ENCODE measurements around the gene LTC4S. TPM values are rescaled to one million over a fixed set of nuclear protein-coding genes. Genes with fewer than 3 reads are reported as not detected.

The LTC4S gene
- total and polyA plus RNA-seq, 12 donors: 5.4 to 20.0 (median 8.8) TPM

- H3K36me3 ChIP-seq: peaks cover 4 to 89% (median 73%) of the 10 kb centered on the region in 9 donors
- TF ChIP-seq CTCF (IDR thresholded peaks at IDR 0.05): no peak
- intact Hi-C loops (cut with DNase I): loop anchor here in 1 of 10 donors (10.0 kb wide), 1 partner anchor 79 kb away; the partner anchor contains the start of gene TBC1D9B
- ATAC-seq (no peak), DNase-seq (peak in 1 of 2 donors; percentile 2)
- WGBS, 2 donors: 73 to 76% methylated on average over 13 of the region's 13 CpGs
- H3K27me3 ChIP-seq: no peaks in the 10 kb centered on the region
- H3K4me1 ChIP-seq: peaks cover 11 to 81% (median 48%) of the 10 kb centered on the region in 9 donors
- H3K9me3 ChIP-seq: no peaks in the 10 kb centered on the region
- H3K4me3 ChIP-seq: no peak overlapping the region
- peak overlapping the region in 1 of 10 donors; percentile 25 for H3K27ac ChIP-seq
Measured at GRCh38 chr5:179825655-179826182, 31.9 kb downstream of the LTC4S start.

GRCh38 chr5:179827680-179828079 lies 33.9 kb downstream of the LTC4S start:
- peak overlapping the region in 3 of 10 donors; percentile 29 to 51 (median 50) for H3K27ac ChIP-seq
- 63% methylated on average over 9 of the region's 9 CpGs for WGBS, 2 donors
- peak in 1 of 9 donors; percentile 7 for TF ChIP-seq CTCF (IDR thresholded peaks at IDR 0.05)
- H3K4me1 ChIP-seq: peaks cover 4 to 86% (median 39%) of the 10 kb centered on the region in 9 donors
- DNase-seq (no peak), ATAC-seq (peak in 3 of 8 donors; percentile 10 to 55 (median 15))
- no peaks in the 10 kb centered on the region for H3K9me3 ChIP-seq
- no peaks in the 10 kb centered on the region for H3K27me3 ChIP-seq
- H3K4me3 ChIP-seq: no peak overlapping the region
- H3K36me3 ChIP-seq: peaks cover 8 to 100% (median 93%) of the 10 kb centered on the region in 9 donors
- intact Hi-C loops (cut with DNase I): loop anchor here in 1 of 10 donors (10.0 kb wide), 1 partner anchor 77 kb away; the partner anchor contains the start of gene TBC1D9B

- H3K4me3 ChIP-seq: no peak overlapping the region
Measured at GRCh38 chr5:179828756-179829421, 35.1 kb downstream of the LTC4S start.

More at GRCh38 chr5:179828756-179829421, 35.1 kb downstream of the LTC4S start:
- Histone ChIP-seq H3K27me3 (no peaks in the 10 kb centered on the region), H3K27ac (peak overlapping the region in 4 of 10 donors; percentile 14 to 55 (median 36)), H3K4me1 (peaks cover 0 to 75% (median 27%) of the 10 kb centered on the region in 9 donors), H3K36me3 (peaks cover 16 to 100% (median 93%) of the 10 kb centered on the region in 9 donors), H3K9me3 (no peaks in the 10 kb centered on the region)
- DNase-seq (no peak), ATAC-seq (no peak)
- no peak for TF ChIP-seq CTCF (IDR thresholded peaks at IDR 0.05)
- 84 to 96% methylated on average over 3 of the region's 3 CpGs for WGBS, 2 donors
- intact Hi-C loops (cut with DNase I): loop anchor here in 1 of 10 donors (10.0 kb wide), 1 partner anchor 76 kb away; the partner anchor contains the start of gene TBC1D9B

Data from heart right ventricle (tissue), 16 donors.